Measurements from ENCODE around the gene VTI1A. TPM values are rescaled to one million over a fixed set of nuclear protein-coding genes. Genes with fewer than 3 reads are reported as not detected.

The VTI1A gene
- total and polyA plus RNA-seq, 12 donors: 5.2 to 64.1 (median 22.0) TPM

DNA sequence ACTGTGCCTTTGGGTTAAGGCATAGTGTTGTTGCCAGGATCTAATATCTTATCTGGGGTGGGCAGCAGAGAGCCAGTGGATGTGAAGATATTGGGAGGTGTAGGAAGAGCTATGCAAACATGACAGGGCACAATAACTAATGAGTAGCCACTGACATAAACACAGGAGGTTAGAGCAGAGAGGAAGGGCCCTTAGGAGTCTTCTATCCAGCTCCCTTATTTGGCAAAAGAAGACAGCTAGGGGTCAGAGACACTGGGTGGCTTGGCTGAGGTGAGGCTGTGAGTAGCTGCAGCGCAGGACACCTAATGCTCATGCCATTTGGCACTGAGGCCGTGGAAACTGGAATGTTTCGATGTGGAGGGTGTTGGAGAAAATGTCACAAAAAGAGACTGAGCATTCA is 326.8 kb downstream of the VTI1A start:
- H3K27me3 ChIP-seq: no peaks in the 10 kb centered on the region
- no peak overlapping the region for H3K4me3 ChIP-seq
- H3K27ac ChIP-seq: no peak overlapping the region
- 88 to 97% (median 96%) methylated on average over 3 of the region's 3 CpGs for WGBS, 4 donors
- no peaks in the 10 kb centered on the region for H3K9me3 ChIP-seq (replicated peaks in 1 of 3)
- TF ChIP-seq, protein P1, sequence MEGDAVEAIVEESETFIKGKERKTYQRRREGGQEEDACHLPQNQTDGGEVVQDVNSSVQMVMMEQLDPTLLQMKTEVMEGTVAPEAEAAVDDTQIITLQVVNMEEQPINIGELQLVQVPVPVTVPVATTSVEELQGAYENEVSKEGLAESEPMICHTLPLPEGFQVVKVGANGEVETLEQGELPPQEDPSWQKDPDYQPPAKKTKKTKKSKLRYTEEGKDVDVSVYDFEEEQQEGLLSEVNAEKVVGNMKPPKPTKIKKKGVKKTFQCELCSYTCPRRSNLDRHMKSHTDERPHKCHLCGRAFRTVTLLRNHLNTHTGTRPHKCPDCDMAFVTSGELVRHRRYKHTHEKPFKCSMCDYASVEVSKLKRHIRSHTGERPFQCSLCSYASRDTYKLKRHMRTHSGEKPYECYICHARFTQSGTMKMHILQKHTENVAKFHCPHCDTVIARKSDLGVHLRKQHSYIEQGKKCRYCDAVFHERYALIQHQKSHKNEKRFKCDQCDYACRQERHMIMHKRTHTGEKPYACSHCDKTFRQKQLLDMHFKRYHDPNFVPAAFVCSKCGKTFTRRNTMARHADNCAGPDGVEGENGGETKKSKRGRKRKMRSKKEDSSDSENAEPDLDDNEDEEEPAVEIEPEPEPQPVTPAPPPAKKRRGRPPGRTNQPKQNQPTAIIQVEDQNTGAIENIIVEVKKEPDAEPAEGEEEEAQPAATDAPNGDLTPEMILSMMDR (IDR thresholded peaks at IDR 0.05): no peak
- no peak for TF ChIP-seq POLR2A (IDR thresholded peaks at IDR 0.05)
- no peaks in the 10 kb centered on the region for H3K36me3 ChIP-seq (replicated peaks in 1 of 2)
- intact Hi-C loops (cut with DNase I): no loop called here
- no peaks in the 10 kb centered on the region for H3K4me1 ChIP-seq (replicated peaks in 1 of 2)
- no peak for DNase-seq

DNA sequence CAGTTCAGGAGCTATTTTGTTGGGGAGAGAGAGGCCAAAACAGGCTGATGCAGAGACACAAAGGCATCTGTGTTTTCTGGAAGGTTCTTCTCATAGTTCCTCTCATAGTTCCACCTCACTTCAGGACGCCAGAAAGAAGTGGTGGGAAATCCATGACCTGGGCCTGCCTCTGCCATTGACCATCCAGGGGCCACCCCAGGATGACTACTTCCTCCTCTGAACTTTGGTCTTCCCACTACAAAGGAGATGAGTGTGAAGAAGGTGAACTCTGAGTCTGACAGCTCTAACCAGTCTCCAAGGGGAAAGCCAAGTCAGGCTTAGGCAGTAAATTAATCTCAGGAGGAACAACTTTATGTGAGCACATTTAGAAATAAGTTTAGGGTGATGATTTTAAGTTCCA is 327.2 kb downstream of the VTI1A start:
- TF ChIP-seq, protein P1 (IDR thresholded peaks at IDR 0.05): no peak
- TF ChIP-seq POLR2A (IDR thresholded peaks at IDR 0.05): no peak
- Histone ChIP-seq H3K4me1 (replicated peaks in 1 of 2) (no peaks in the 10 kb centered on the region), H3K9me3 (replicated peaks in 1 of 3) (no peaks in the 10 kb centered on the region), H3K4me3 (no peak overlapping the region), H3K36me3 (replicated peaks in 1 of 2) (no peaks in the 10 kb centered on the region), H3K27me3 (no peaks in the 10 kb centered on the region), H3K27ac (no peak overlapping the region)
- intact Hi-C loops (cut with DNase I): no loop called here
- WGBS, 4 donors: 87 to 100% (median 94%) methylated on average over 1 of the region's 1 CpG; no CpG with 5 or more reads in 1 of the 4 donors
- DNase-seq: no peak

DNA sequence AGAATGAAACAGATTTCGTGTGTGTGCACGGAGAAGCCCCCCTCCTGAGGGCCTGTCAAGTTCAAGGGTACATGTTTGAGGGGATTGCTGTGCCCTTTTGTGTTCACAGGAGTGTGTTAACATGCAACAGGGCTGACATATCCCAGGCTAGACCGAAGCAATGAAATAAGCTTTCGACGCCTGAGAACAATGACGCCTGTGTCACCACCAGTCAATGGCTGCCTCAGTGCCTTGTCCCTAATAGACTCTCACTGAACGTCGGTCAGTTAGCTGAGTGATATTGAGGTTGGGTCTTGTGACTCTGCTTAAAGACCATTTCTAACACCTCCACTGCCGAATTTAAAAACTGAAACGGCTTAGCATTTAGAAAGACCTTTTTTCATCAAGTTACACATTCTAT is 327.8 kb downstream of the VTI1A start:
- intact Hi-C loops (cut with DNase I): no loop called here
- TF ChIP-seq POLR2A (IDR thresholded peaks at IDR 0.05): no peak
- TF ChIP-seq, protein P1 (IDR thresholded peaks at IDR 0.05): no peak
- no peak overlapping the region for H3K27ac ChIP-seq
- no peak for DNase-seq
- H3K4me1 ChIP-seq (replicated peaks in 1 of 2): no peaks in the 10 kb centered on the region
- no peaks in the 10 kb centered on the region for H3K9me3 ChIP-seq (replicated peaks in 1 of 3)
- 71 to 94% (median 91%) methylated on average over 10 of the region's 10 CpGs for WGBS, 4 donors
- no peak overlapping the region for H3K4me3 ChIP-seq
- no peaks in the 10 kb centered on the region for H3K36me3 ChIP-seq (replicated peaks in 1 of 2)
- H3K27me3 ChIP-seq: no peaks in the 10 kb centered on the region

DNA sequence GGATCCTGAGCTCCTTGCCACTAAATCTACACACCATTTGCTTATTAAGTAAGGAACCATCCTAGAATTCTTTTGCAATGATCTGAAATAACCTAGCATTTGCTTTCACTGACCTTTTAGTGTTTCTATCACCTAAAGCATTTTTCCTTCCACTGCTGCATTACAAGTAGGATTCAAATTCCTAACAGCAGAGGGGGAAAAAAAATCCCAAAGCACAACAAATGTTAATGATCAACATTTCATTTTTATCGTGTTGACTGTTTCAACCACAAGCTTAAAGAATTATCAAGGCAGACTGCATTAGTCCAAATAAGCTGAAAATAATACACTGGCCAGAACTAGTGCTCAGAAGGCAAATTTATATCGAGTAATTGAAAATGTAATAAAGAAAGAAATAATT is 328.4 kb downstream of the VTI1A start:
- 61 to 86% (median 74%) methylated on average over 2 of the region's 2 CpGs for WGBS, 4 donors
- TF ChIP-seq POLR2A (IDR thresholded peaks at IDR 0.05): no peak
- TF ChIP-seq, protein P1 (IDR thresholded peaks at IDR 0.05): no peak
- Histone ChIP-seq H3K27ac (no peak overlapping the region), H3K4me3 (no peak overlapping the region), H3K4me1 (replicated peaks in 1 of 2) (no peaks in the 10 kb centered on the region), H3K9me3 (replicated peaks in 1 of 3) (no peaks in the 10 kb centered on the region), H3K27me3 (no peaks in the 10 kb centered on the region), H3K36me3 (replicated peaks in 1 of 2) (no peaks in the 10 kb centered on the region)
- intact Hi-C loops (cut with DNase I): no loop called here
- DNase-seq: no peak

Measured in adrenal gland (tissue), 12 donors.